Anterior cingulate cortex (tissue), 58 donors: Measurements from ENCODE around the gene SLC30A9.

ENCODE experiments used
- DNase-seq, 58 donors: peaks; one replicate each; lab custom pipeline; 2025; lab: John Stamatoyannopoulos, UW

The SLC30A9 gene

GRCh38 chr4:42132099-42132498, 141.8 kb downstream of the SLC30A9 start:
- DNase-seq = no peak

GRCh38 chr4:42133006-42133405, 142.7 kb downstream of the SLC30A9 start:
- DNase-seq = no peak

GRCh38 chr4:42136371-42136770, 146.0 kb downstream of the SLC30A9 start:
- no peak for DNase-seq
